GM13976 (cell line): ENCODE measurements around the gene ATP10A.

Experiments
- DNase-seq: peaks from one replicate; pipeline ENCODE4 v3.0.0; 2012; ENCODE audit warnings: low spot score
- CTCF ChIP-seq: IDR thresholded peaks from 2 replicates; pipeline ENCODE4 v1.5.1; 2012; ENCODE audit warnings: borderline replicate concordance, mild to moderate bottlenecking; ENCODE audit not compliant: insufficient read depth; ENCODE audit errors: extremely low read depth, missing control alignments, control extremely low read depth
- in situ Hi-C: fragments of 300-500 bp; cut with MboI; formaldehyde crosslinking; loops from one replicate; pipeline ENCODE4 v1.12.0; 2022; ENCODE audit warnings: low sequenced_read_pairs, mixed read lengths, inconsistent platforms; ENCODE audit not compliant: unreplicated experiment

The ATP10A gene

GRCh38 chr15:25687276-25687675 lies 175.9 kb downstream of the ATP10A start:
- no peak for TF ChIP-seq CTCF
- no peak for DNase-seq
- in situ Hi-C loops: no loop called here

- no peak for TF ChIP-seq CTCF
Measured at GRCh38 chr15:25686780-25687179, 176.3 kb downstream of the ATP10A start.

GRCh38 chr15:25684521-25685431 lies 178.4 kb downstream of the ATP10A start:
- TF ChIP-seq CTCF: no peak
- in situ Hi-C loops: no loop called here
- no peak for DNase-seq

More at GRCh38 chr15:25686780-25687179, 176.3 kb downstream of the ATP10A start:
- no peak for DNase-seq
- in situ Hi-C loops: no loop called here

GRCh38 chr15:25683911-25684310 lies 179.2 kb downstream of the ATP10A start:
- DNase-seq: no peak
- in situ Hi-C loops: no loop called here
- no peak for TF ChIP-seq CTCF

GRCh38 chr15:25683415-25683814 lies 179.7 kb downstream of the ATP10A start:
- no peak for DNase-seq
- TF ChIP-seq CTCF: no peak
- in situ Hi-C loops: no loop called here

- no peak for DNase-seq
- in situ Hi-C loops: no loop called here
- TF ChIP-seq CTCF: no peak
Measured at GRCh38 chr15:25682340-25682739, 180.8 kb downstream of the ATP10A start.
